HG03575 (cell line): ENCODE results near the gene VAMP7.
A peak's percentile ranks its signal among the peaks of the same experiment; 100 is the strongest.
"Not testable (repeated sequence)": the region's sequence is repeated elsewhere in the genome, so short reads cannot be mapped to it uniquely, and the experiment has no call there.

Source experiments
- ATAC-seq: cut with Tn5 transposase; IDR thresholded peaks from one replicate; pipeline ENCODE4 v1.9.1; 2021; ENCODE audit not compliant: unreplicated experiment, insufficient number of reproducible peaks, low FRiP score; ENCODE audit errors: extremely low read depth

VAMP7 gene

GRCh38 chrX:155881158-155881993 lies at the start of gene VAMP7:
TSS of gene VAMP7 (plus strand) at chrX:155881345. CDS start at chrX:155889467, 8,122 bp downstream.
- ATAC-seq, result peak; percentile 66

GRCh38 chrX:155841232-155841631 lies 39.9 kb upstream of the VAMP7 start:
- no peak for ATAC-seq

- not testable (repeated sequence) for ATAC-seq
Measured at GRCh38 chrX:155851786-155852185, 29.4 kb upstream of the VAMP7 start.

GRCh38 chrX:155857561-155857960 lies 23.6 kb upstream of the VAMP7 start:
- no peak for ATAC-seq

- no peak for ATAC-seq
Measured at GRCh38 chrX:155864655-155865054, 16.5 kb upstream of the VAMP7 start.

- no peak for ATAC-seq
Measured at GRCh38 chrX:155865193-155865592, 16.0 kb upstream of the VAMP7 start.

- no peak for ATAC-seq
Measured at GRCh38 chrX:155867821-155868220, 13.3 kb upstream of the VAMP7 start.

GRCh38 chrX:155870958-155871357 lies 10.2 kb upstream of the VAMP7 start:
- ATAC-seq, result no peak

- ATAC-seq, result no peak
Measured at GRCh38 chrX:155871934-155872333, 9.2 kb upstream of the VAMP7 start.

GRCh38 chrX:155873188-155873587 lies 8.0 kb upstream of the VAMP7 start:
- ATAC-seq, result no peak

- ATAC-seq, result no peak
Measured at GRCh38 chrX:155874571-155875244, 6.4 kb upstream of the VAMP7 start.

GRCh38 chrX:155876704-155877103 lies 4.4 kb upstream of the VAMP7 start:
- ATAC-seq, result no peak

GRCh38 chrX:155877288-155877687 lies 3.9 kb upstream of the VAMP7 start:
- no peak for ATAC-seq

GRCh38 chrX:155880586-155881157 lies 473 bp upstream of the VAMP7 start:
- no peak for ATAC-seq

GRCh38 chrX:155886409-155886808 lies 5.3 kb downstream of the VAMP7 start:
- no peak for ATAC-seq

GRCh38 chrX:155888139-155888538 lies 7.0 kb downstream of the VAMP7 start:
- ATAC-seq, result no peak

- no peak for ATAC-seq
Measured at GRCh38 chrX:155889328-155889727, 8.2 kb downstream of the VAMP7 start.

GRCh38 chrX:155891446-155892210 lies 10.5 kb downstream of the VAMP7 start:
- ATAC-seq, result no peak

GRCh38 chrX:155893521-155893920 lies 12.4 kb downstream of the VAMP7 start:
- ATAC-seq, result no peak
